Astrocyte (in vitro differentiated cells and primary cell): Measurements from ENCODE around the gene S100G. TPM values are rescaled to one million over a fixed set of nuclear protein-coding genes. Genes with fewer than 3 reads are reported as not detected.

Source experiments
- DNase-seq: peaks from one replicate; pipeline ENCODE4 v3.0.0-alpha.2; 2010; ENCODE audit warnings: low read depth
- FAIRE-seq: peaks from 2 replicates; lab custom pipeline; 2011; peaks lifted over from hg19 to GRCh38; lab: Jason Lieb, UNC
- H2AFZ ChIP-seq: 2 replicates; pipeline ENCODE4 v1.6.0; 2012; ENCODE audit warnings: low read depth, low read length, inconsistent platforms
- H3K27ac ChIP-seq: 2 replicates; pipeline ENCODE4 v1.5.1; 2011; ENCODE audit warnings: low read depth, low read length, inconsistent platforms
- H3K27me3 ChIP-seq: 2 replicates; pipeline ENCODE4 v1.6.0; 2011; ENCODE audit warnings: low read length, inconsistent platforms; ENCODE audit not compliant: insufficient read depth
- H3K36me3 ChIP-seq: 2 replicates; pipeline ENCODE4 v1.5.1; 2011; ENCODE audit warnings: low read length, inconsistent platforms; ENCODE audit not compliant: insufficient read depth
- H3K4me1 ChIP-seq: 2 replicates; pipeline ENCODE4 v1.5.1; 2011; ENCODE audit warnings: low read length, inconsistent platforms; ENCODE audit not compliant: insufficient read depth
- H3K4me2 ChIP-seq: 2 replicates; pipeline ENCODE4 v1.6.0; 2012; ENCODE audit warnings: low read length, inconsistent platforms
- H3K4me3 ChIP-seq: 2 replicates; pipeline ENCODE4 v1.5.1; 2011; ENCODE audit warnings: low read depth, mild to moderate bottlenecking, low read length, inconsistent platforms; ENCODE audit not compliant: insufficient read depth
- H3K79me2 ChIP-seq: 2 replicates; pipeline ENCODE4 v1.6.0; 2012; ENCODE audit warnings: mild to moderate bottlenecking, low read length, inconsistent platforms; ENCODE audit not compliant: insufficient read depth
- H3K9ac ChIP-seq: 2 replicates; pipeline ENCODE4 v1.6.0; 2012; ENCODE audit warnings: mild to moderate bottlenecking, low read length, inconsistent platforms
- H3K9me3 ChIP-seq: 2 replicates; pipeline ENCODE4 v1.5.1; 2012; ENCODE audit warnings: low read depth, mild to moderate bottlenecking, low read length, inconsistent platforms; ENCODE audit not compliant: insufficient read depth
- H4K20me1 ChIP-seq: 2 replicates; pipeline ENCODE4 v1.6.0; 2012; ENCODE audit warnings: low read length, inconsistent platforms; ENCODE audit not compliant: insufficient read depth
- H3K27ac Mint-ChIP-seq: one replicate; pipeline ENCODE4 v1.8.0; 2021; ENCODE audit warnings: mild to moderate bottlenecking, mixed read lengths; ENCODE audit not compliant: unreplicated experiment
- H3K27me3 Mint-ChIP-seq: one replicate; pipeline ENCODE4 v1.8.0; 2021; ENCODE audit warnings: low read depth, mixed read lengths; ENCODE audit not compliant: unreplicated experiment
- H3K36me3 Mint-ChIP-seq: one replicate; pipeline ENCODE4 v1.8.0; 2021; ENCODE audit warnings: low read depth, mixed read lengths; ENCODE audit not compliant: unreplicated experiment
- H3K4me1 Mint-ChIP-seq: one replicate; pipeline ENCODE4 v1.8.0; 2021; ENCODE audit warnings: low read depth, mixed read lengths; ENCODE audit not compliant: unreplicated experiment
- H3K4me3 Mint-ChIP-seq: one replicate; pipeline ENCODE4 v1.8.0; 2021; ENCODE audit warnings: mild to moderate bottlenecking, moderate library complexity, mixed read lengths; ENCODE audit not compliant: unreplicated experiment
- H3K9me3 Mint-ChIP-seq: one replicate; pipeline ENCODE4 v1.8.0; 2021; ENCODE audit warnings: mild to moderate bottlenecking, mixed read lengths; ENCODE audit not compliant: unreplicated experiment
- EZH2 ChIP-seq: IDR thresholded peaks from 2 replicates; pipeline ENCODE4 v1.6.1; 2012; ENCODE audit warnings: mild to moderate bottlenecking, low read length, inconsistent platforms; ENCODE audit not compliant: insufficient read depth
- total RNA-seq: library from RNA; stranded (reverse); gene quantifications from 2 replicates; pipeline ENCODE4 v1.2.1, GENCODE V29; 2021
- TF ChIP-seq, protein P1 (sequence below): IDR thresholded peaks from 2 replicates; pipeline ENCODE4 v1.5.1; 2011; ENCODE audit warnings: low read depth, mild to moderate bottlenecking, inconsistent platforms, low read length, moderate library complexity; ENCODE audit not compliant: insufficient read depth

The S100G gene
- total RNA-seq, 1 donor from 2014 or later, result not detected

DNA sequence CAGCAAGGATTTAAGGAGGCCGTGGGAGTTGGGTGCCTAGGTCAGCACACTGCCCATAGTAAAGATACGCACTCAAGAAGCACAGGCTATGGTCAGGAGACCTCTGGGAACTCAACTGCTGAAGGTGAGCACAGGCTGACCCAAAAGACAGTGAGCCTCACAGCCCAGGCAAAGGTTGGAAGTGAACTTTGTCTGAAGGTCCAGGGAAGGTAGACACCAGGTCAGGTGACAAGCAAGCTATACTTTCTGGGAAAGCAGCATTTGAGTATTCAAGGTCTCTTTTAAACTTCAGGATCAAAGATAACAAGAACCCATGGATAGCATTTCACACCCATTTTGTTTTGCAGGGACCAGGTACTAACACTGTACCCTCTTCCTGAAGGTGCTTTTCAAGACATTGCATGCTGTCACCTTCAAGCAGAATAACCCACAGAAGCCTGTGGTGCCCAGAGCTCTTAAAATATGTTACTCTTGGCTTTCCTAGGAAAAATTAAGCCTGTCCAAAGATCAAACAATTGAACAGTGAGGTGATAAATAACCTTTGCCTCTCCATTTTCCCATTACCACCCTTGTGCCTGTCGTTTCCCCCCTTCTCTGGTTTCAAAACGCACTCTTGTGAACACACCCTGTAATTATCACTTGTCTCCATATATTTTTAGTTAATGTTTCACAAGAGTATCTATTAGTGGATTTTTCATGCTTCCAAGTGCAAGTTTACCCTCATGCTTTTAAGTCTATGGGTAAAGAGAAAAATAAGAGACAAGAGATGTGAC lies 3.4 kb upstream of the S100G start:
- H3K27me3 ChIP-seq, result no peaks in the 10 kb centered on the region
- H2AFZ ChIP-seq, result no peak overlapping the region
- FAIRE-seq, result no peak
- no peak overlapping the region for H3K9ac ChIP-seq
- H3K36me3 Mint-ChIP-seq, result peaks cover 2% of the 10 kb centered on the region
- H3K27me3 Mint-ChIP-seq, result no peaks in the 10 kb centered on the region
- H3K4me3 ChIP-seq, result no peak overlapping the region
- peaks cover 4% of the 10 kb centered on the region for H3K4me1 ChIP-seq
- H3K4me3 Mint-ChIP-seq, result no peak overlapping the region
- no peaks in the 10 kb centered on the region for H4K20me1 ChIP-seq
- H3K36me3 ChIP-seq, result no peaks in the 10 kb centered on the region
- H3K9me3 ChIP-seq, result no peaks in the 10 kb centered on the region
- H3K79me2 ChIP-seq, result no peaks in the 10 kb centered on the region
- H3K4me1 Mint-ChIP-seq, result peaks cover 13% of the 10 kb centered on the region
- no peak for TF ChIP-seq EZH2
- TF ChIP-seq, protein P1, sequence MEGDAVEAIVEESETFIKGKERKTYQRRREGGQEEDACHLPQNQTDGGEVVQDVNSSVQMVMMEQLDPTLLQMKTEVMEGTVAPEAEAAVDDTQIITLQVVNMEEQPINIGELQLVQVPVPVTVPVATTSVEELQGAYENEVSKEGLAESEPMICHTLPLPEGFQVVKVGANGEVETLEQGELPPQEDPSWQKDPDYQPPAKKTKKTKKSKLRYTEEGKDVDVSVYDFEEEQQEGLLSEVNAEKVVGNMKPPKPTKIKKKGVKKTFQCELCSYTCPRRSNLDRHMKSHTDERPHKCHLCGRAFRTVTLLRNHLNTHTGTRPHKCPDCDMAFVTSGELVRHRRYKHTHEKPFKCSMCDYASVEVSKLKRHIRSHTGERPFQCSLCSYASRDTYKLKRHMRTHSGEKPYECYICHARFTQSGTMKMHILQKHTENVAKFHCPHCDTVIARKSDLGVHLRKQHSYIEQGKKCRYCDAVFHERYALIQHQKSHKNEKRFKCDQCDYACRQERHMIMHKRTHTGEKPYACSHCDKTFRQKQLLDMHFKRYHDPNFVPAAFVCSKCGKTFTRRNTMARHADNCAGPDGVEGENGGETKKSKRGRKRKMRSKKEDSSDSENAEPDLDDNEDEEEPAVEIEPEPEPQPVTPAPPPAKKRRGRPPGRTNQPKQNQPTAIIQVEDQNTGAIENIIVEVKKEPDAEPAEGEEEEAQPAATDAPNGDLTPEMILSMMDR, result no peak
- DNase-seq, result no peak
- H3K4me2 ChIP-seq, result no peak overlapping the region
- H3K27ac ChIP-seq, result no peak overlapping the region
- H3K27ac Mint-ChIP-seq, result no peak overlapping the region
- H3K9me3 Mint-ChIP-seq, result no peaks in the 10 kb centered on the region

DNA sequence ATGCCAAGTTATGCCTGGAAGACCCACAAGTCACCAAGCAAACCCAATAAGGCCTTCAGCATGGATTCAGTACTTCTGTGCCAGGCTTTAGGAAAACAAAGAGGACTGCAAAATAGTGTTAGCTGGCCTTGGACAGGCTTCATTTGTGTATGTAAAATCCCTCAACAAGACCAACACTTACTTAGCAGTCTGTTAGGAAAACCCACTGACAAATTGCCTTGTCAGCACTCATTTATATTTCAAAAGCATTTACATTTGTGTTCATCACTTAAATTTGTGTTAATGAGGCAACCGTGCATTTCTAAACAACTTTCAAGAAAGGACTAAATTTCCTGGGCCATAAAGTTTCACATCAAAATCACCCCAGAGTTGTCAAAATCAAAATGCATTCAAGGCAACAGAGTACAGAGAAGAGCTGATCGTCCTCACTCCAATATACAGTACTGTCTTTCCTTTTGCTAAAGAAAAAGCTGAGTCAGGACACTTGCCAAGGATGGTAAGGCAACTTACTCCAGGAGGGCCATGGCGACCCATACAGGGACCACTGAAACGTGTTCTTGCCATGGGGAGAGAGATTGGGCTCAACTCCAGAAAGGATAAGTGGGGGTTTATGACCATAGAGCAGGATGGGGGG lies 1.6 kb downstream of the S100G start:
- Histone ChIP-seq H3K36me3 (no peaks in the 10 kb centered on the region), H2AFZ (no peak overlapping the region), H3K27me3 (no peaks in the 10 kb centered on the region), H3K4me2 (no peak overlapping the region), H3K27ac (no peak overlapping the region), H4K20me1 (no peaks in the 10 kb centered on the region), H3K9ac (no peak overlapping the region), H3K79me2 (no peaks in the 10 kb centered on the region), H3K4me3 (no peak overlapping the region), H3K9me3 (no peaks in the 10 kb centered on the region), H3K4me1 (no peaks in the 10 kb centered on the region)
- H3K27me3 Mint-ChIP-seq, result no peaks in the 10 kb centered on the region
- FAIRE-seq (peak; percentile 80), DNase-seq (no peak)
- H3K4me1 Mint-ChIP-seq, result peaks cover 3% of the 10 kb centered on the region
- no peak for TF ChIP-seq EZH2
- no peak overlapping the region for H3K4me3 Mint-ChIP-seq
- no peaks in the 10 kb centered on the region for H3K9me3 Mint-ChIP-seq
- H3K36me3 Mint-ChIP-seq, result peaks cover 2% of the 10 kb centered on the region
- H3K27ac Mint-ChIP-seq, result no peak overlapping the region

DNA sequence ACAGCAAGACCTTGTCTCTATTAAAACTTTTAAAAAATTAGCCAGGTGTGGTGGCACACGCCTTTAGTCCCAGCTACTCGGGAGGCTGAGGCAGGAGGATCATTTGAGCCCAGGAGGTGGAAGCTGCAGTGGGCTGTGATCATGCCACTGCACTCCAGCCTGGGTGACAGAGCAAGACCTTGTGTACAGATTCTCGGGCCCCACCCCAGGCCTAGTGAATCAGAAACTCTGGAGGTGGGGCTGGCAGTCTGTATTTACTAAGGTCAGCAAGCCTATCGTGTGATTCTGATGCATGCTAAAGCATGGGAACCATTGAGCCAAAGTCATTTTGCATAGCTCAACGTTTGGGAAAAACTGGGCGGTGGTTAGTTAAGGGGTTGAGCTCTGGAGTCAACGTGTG lies 3.5 kb downstream of the S100G start:
- TF ChIP-seq, protein P1, result no peak
- TF ChIP-seq EZH2, result no peak
- H3K9me3 ChIP-seq, result no peaks in the 10 kb centered on the region
- no peak overlapping the region for H3K27ac ChIP-seq
- no peaks in the 10 kb centered on the region for H3K27me3 ChIP-seq
- no peak for DNase-seq
- H3K27me3 Mint-ChIP-seq, result no peaks in the 10 kb centered on the region
- H3K4me1 Mint-ChIP-seq, result no peaks in the 10 kb centered on the region
- no peaks in the 10 kb centered on the region for H4K20me1 ChIP-seq
- no peaks in the 10 kb centered on the region for H3K9me3 Mint-ChIP-seq
- no peaks in the 10 kb centered on the region for H3K36me3 Mint-ChIP-seq
- no peaks in the 10 kb centered on the region for H3K4me1 ChIP-seq
- H3K9ac ChIP-seq, result no peak overlapping the region
- H3K36me3 ChIP-seq, result no peaks in the 10 kb centered on the region
- H3K79me2 ChIP-seq, result no peaks in the 10 kb centered on the region
- no peak overlapping the region for H3K27ac Mint-ChIP-seq
- no peak overlapping the region for H2AFZ ChIP-seq
- H3K4me2 ChIP-seq, result no peak overlapping the region
- no peak overlapping the region for H3K4me3 ChIP-seq
- FAIRE-seq, result no peak
- no peak overlapping the region for H3K4me3 Mint-ChIP-seq
